Activated naive CD4-positive, alpha-beta T cell treated with anti-CD3 and anti-CD28 coated beads for 36 hours (primary cell): ENCODE data around the gene TWIST2. TPM values are rescaled to one million over a fixed set of nuclear protein-coding genes. Genes with fewer than 3 reads are reported as not detected.

Experiments used
- CTCF ChIA-PET: fragments of 350-600 bp; sonication (Branson Sonifier 250); formaldehyde crosslinking; loops from one replicate; lab custom pipeline; 2021; ENCODE audit warnings: antibody characterized with exemption; lab: Charles Lee
- DNase-seq: peaks from one replicate; pipeline ENCODE4 v3.0.0-alpha.2; 2020
- H3K27ac Mint-ChIP-seq: one replicate; pipeline ENCODE4 v1.8.0; 2021; ENCODE audit warnings: mild to moderate bottlenecking, mixed read lengths
- H3K27me3 Mint-ChIP-seq: one replicate; pipeline ENCODE4 v1.8.0; 2021; ENCODE audit warnings: low read depth, mixed read lengths
- H3K36me3 Mint-ChIP-seq: one replicate; pipeline ENCODE4 v1.8.0; 2021; ENCODE audit warnings: low read depth, mixed read lengths
- H3K4me1 Mint-ChIP-seq: one replicate; pipeline ENCODE4 v1.8.0; 2021; ENCODE audit warnings: low read depth, mixed read lengths
- H3K4me3 Mint-ChIP-seq: one replicate; pipeline ENCODE4 v1.8.0; 2021; ENCODE audit warnings: mild to moderate bottlenecking, moderate library complexity, mixed read lengths
- H3K9me3 Mint-ChIP-seq: one replicate; pipeline ENCODE4 v1.8.0; 2021; ENCODE audit warnings: mixed read lengths
- intact Hi-C: fragments of 100-400 bp; cut with micrococcal nuclease; formaldehyde crosslinking; loops from one replicate; pipeline ENCODE4 v1.15.1; 2023
- total RNA-seq, 2 experiments: library from RNA; stranded (reverse); gene quantifications; one replicate each; pipeline ENCODE4 v1.2.3, GENCODE V29; 2021

TWIST2 gene
- total RNA-seq, 2 experiments from 2014 or later = not detected

DNA sequence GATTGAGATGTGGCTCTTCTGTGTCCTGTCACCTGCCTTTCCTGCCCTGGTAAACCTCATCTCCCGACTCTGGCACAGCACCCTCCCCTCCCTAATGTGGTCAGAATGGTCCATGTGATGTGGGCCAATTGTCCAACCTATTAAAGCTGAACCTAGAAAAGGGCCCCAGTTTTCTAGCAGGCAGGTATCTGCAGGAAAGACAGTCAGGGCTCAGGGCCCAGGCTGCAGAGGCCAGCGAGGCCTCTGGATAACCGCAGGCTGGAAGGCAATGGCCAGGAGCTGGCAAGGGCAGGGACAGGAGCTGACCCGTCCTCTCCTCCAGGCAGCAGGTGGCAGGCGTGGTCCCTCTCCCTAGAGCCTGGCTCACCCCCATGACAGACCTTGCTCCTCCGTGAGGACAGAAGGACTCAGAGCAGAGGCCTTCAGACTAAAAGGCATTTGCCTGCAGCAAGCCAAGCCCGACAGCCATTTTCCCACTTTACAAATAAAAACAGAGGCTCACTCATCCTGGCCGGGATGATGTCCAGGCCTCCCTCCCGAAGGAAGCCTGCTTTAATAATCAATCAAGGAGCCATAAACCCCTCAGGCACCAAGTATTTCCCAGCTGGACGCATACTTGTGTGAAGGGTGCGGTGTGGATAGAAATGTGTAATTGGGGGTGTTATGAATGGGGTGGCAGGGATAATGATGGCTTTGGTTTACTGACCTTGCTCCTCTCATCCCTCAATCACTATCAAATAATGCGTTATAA lies 107.1 kb downstream of the TWIST2 start:
- no peaks in the 10 kb centered on the region for H3K4me1 Mint-ChIP-seq
- no peak overlapping the region for H3K27ac Mint-ChIP-seq
- intact Hi-C loops = no loop called here
- H3K36me3 Mint-ChIP-seq = no peaks in the 10 kb centered on the region
- no peaks in the 10 kb centered on the region for H3K9me3 Mint-ChIP-seq
- CTCF ChIA-PET = no interaction called here
- H3K4me3 Mint-ChIP-seq = no peak overlapping the region
- DNase-seq = no peak
- peaks cover 29% of the 10 kb centered on the region for H3K27me3 Mint-ChIP-seq

DNA sequence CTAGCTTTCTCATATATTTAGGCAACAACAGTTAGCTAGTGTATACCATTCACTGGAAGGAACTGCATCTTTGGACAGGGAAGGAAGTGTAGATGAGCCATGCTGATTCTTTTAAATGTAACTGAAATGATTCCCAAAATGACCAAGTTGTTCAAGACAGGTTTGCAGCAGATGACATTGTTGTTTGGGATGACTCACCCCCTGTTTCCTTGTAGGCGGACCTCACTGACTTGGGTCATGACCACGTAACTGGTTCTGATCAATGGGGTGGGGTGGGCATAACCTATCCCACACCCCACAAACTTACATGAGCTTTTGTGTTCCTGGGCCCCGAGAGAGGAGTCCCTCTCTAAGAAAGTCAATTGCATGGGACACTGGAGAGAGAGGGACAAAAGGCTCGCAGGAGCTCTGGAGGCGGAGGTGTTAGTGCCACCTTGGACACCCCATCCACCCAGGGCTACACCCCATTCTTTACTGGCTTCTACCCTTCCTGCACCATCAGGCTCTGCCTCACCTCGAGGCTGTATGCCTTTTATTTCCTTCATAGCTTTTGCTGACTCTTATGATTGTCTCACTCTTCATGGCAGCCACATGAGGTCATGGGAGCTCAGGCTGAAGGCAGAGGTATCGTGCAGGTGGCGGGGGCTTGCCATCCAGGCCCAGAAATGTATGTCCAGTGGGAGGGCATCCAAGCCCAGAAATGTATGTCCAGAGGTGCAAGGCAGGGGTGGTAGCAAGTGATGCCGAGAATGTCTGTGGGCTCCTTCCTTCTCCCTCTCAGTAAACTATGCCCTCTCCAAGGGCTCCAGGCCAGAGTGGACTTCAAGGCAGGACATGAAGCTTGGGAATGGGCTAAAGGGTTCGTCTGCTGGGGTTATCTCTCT lies 108.0 kb downstream of the TWIST2 start:
- no peaks in the 10 kb centered on the region for H3K4me1 Mint-ChIP-seq
- H3K27me3 Mint-ChIP-seq = peaks cover 29% of the 10 kb centered on the region
- H3K4me3 Mint-ChIP-seq = no peak overlapping the region
- H3K9me3 Mint-ChIP-seq = peaks cover 3% of the 10 kb centered on the region
- DNase-seq = no peak
- no peaks in the 10 kb centered on the region for H3K36me3 Mint-ChIP-seq
- H3K27ac Mint-ChIP-seq = no peak overlapping the region
- intact Hi-C loops = no loop called here
- CTCF ChIA-PET = interaction anchor here (0.7 kb wide), 1 partner anchor 13 kb away, joined by 3 read pairs; no protein-coding TSS in a partner anchor

DNA sequence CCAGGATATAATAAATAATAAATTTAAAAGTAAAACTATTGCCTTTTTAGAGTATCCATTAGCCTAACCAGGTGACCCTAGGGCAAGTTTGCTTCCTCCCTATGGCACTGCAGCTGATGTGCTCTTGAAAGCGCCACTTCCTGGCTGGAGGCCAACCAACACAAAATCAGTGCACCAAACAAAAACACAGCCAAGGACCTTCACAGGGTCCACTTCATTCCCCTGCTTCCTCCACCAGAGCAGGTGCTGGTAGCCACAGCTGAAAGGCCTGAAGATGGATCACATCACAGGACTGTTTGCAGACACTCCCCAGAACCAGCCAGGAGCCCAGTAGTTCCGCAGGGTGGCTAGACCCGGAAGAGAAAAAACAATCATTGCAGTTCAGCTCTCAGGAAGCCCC lies 108.8 kb downstream of the TWIST2 start:
- intact Hi-C loops = no loop called here
- DNase-seq = no peak
- Mint-ChIP-seq H3K27ac (no peak overlapping the region), H3K4me3 (no peak overlapping the region), H3K4me1 (no peaks in the 10 kb centered on the region), H3K9me3 (peaks cover 3% of the 10 kb centered on the region), H3K27me3 (peaks cover 29% of the 10 kb centered on the region), H3K36me3 (no peaks in the 10 kb centered on the region)
- CTCF ChIA-PET = interaction anchor here (0.7 kb wide), 1 partner anchor 12 kb away, joined by 3 read pairs; no protein-coding TSS in a partner anchor
